Measurements from ENCODE around the gene IQSEC1.
"Not testable (repeated sequence)": the region's sequence is repeated elsewhere in the genome, so short reads cannot be mapped to it uniquely, and the experiment has no call there.

DNA sequence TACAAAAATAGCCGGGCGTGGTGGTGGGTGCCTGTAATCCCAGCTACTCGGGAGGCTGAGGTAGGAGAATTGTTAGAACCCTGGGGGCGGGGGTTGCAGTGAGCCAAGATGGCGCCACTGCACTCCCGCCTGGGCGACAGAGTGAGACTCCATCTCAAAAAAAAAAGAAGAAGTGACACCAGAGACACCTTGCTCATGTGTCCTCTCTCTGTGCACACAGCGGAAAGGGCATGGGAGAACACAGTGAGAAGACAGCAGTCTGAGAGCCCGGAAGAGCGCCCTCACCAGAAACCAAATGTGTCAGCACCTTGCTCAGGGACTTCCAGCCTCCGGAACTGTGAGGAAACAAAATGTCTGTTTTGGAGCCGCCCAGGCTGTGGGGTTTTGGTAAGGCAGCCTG lies 191.4 kb downstream of the IQSEC1 start:
- TF ChIP-seq, protein P1, sequence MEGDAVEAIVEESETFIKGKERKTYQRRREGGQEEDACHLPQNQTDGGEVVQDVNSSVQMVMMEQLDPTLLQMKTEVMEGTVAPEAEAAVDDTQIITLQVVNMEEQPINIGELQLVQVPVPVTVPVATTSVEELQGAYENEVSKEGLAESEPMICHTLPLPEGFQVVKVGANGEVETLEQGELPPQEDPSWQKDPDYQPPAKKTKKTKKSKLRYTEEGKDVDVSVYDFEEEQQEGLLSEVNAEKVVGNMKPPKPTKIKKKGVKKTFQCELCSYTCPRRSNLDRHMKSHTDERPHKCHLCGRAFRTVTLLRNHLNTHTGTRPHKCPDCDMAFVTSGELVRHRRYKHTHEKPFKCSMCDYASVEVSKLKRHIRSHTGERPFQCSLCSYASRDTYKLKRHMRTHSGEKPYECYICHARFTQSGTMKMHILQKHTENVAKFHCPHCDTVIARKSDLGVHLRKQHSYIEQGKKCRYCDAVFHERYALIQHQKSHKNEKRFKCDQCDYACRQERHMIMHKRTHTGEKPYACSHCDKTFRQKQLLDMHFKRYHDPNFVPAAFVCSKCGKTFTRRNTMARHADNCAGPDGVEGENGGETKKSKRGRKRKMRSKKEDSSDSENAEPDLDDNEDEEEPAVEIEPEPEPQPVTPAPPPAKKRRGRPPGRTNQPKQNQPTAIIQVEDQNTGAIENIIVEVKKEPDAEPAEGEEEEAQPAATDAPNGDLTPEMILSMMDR (IDR thresholded peaks at IDR 0.05), result not testable (repeated sequence)
- not testable (repeated sequence) for TF ChIP-seq POLR2AphosphoS5 (IDR thresholded peaks at IDR 0.05)

Measured in breast epithelium (tissue), 3 donors.